ENCODE data around the gene ZNF827.

Gene ZNF827

DNA sequence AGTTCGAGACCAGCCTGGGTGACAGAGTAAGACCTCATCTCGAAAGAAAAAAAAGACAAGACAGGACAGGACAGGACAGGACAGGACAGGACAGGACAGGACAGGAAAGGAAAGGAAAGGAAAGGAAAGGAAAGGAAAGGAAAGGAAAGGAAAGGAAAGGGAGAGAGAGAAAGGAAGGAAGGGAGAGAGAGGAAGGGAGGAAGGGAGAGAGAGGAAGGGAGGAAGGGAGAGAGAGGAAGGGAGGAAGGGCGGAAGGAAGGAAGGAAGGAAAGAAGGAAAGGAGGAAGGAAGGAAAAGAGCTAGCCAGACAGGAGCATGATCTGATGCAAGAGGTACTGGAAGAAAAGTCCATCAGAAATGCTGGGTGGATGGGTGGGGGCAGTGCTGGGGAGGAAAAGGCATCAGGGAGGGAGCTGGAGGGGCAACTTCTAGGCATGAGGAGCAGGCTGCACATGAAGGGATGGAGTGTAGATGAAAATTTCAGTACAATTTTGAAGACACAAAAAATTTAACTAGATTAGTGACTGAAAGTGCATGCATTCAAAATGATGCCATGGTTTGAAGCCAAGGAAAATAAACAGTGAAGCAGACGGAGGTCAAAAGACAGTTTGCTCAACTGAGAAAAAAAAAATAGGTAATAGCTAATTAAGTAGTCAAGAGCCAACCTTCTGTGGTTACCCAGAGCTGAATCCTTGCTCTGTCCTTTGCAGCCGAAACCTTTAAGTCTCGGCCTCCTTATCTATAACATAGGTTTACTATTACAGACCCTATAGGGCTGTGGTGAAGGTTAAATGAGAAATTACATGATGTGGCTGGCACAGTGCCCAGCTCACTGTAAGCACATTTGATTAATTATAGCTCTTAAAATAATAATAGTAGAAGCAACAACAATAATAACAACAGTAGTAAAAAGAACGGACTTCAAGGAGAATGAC, 59.9 kb downstream of the ZNF827 start:
- peaks cover 41% of the 10 kb centered on the region for H3K36me3 ChIP-seq (ENCODE audit: insufficient read depth, low read length)

DNA sequence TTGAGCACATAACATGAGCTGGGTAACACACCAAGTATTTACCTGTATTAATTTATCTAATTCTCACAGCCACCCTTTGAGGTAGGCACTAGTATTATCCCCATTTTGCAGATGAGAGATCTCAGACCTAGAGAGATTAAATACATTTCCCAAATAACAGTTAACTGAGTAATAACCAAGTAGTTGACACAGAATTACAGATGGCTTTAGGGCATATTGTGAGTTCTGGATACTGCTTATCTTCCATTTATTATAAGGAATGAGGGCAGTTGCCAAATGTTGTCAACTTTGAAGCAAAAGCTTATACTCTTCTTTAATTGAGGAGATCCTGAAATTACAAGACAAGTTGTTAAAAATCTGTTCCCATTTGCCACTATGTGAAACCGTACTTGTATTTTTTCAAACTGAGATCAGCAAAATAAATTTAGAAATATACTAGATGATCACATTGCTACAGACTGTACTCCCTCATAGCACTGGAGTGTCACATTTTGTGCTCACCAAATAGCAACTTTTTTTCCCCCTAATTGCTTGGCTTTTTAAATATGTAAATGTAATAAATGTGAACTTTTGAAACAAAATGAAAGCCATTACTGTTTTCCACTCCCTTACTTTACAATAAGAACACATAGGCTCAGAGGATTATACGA, 62.0 kb downstream of the ZNF827 start:
- Histone ChIP-seq H4K20me1 (ENCODE audit: insufficient read depth, low read length, poor library complexity, severe bottlenecking) (no peaks in the 10 kb centered on the region), H3K79me2 (ENCODE audit: insufficient read depth, low read length) (peaks cover 46% of the 10 kb centered on the region), H3K4me3 (ENCODE audit: low read length, poor library complexity, severe bottlenecking) (no peak overlapping the region), H2AFZ (ENCODE audit: low read length) (no peak overlapping the region), H3K9ac (ENCODE audit: low read depth, low read length, poor library complexity, severe bottlenecking) (no peak overlapping the region), H3K27me3 (ENCODE audit: insufficient read depth, low read length, poor library complexity, severe bottlenecking) (no peaks in the 10 kb centered on the region), H3K4me2 (ENCODE audit: low read depth, low read length, poor library complexity, severe bottlenecking) (no peak overlapping the region), H3K9me2 (replicated peaks; ENCODE audit: low read depth, low read length) (no peaks in the 10 kb centered on the region), H3K36me3 (ENCODE audit: insufficient read depth, low read length) (peaks cover 40% of the 10 kb centered on the region), H3K4me1 (ENCODE audit: insufficient read depth, low read length, poor library complexity, severe bottlenecking) (peaks cover 45% of the 10 kb centered on the region), H3F3A (ENCODE audit: low read depth) (no peaks in the 10 kb centered on the region), H3K9me3 (ENCODE audit: insufficient read depth, low read depth, low read length) (no peaks in the 10 kb centered on the region)
- TF ChIP-seq, protein P1, sequence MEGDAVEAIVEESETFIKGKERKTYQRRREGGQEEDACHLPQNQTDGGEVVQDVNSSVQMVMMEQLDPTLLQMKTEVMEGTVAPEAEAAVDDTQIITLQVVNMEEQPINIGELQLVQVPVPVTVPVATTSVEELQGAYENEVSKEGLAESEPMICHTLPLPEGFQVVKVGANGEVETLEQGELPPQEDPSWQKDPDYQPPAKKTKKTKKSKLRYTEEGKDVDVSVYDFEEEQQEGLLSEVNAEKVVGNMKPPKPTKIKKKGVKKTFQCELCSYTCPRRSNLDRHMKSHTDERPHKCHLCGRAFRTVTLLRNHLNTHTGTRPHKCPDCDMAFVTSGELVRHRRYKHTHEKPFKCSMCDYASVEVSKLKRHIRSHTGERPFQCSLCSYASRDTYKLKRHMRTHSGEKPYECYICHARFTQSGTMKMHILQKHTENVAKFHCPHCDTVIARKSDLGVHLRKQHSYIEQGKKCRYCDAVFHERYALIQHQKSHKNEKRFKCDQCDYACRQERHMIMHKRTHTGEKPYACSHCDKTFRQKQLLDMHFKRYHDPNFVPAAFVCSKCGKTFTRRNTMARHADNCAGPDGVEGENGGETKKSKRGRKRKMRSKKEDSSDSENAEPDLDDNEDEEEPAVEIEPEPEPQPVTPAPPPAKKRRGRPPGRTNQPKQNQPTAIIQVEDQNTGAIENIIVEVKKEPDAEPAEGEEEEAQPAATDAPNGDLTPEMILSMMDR (conservative IDR thresholded peaks at IDR 0.05; ENCODE audit: low read length): no peak
- TF ChIP-seq EZH2phosphoT487 (IDR thresholded peaks at IDR 0.05; ENCODE audit: borderline replicate concordance): no peak

More for the DNA sequence above, 59.9 kb downstream of the ZNF827 start:
- no peaks in the 10 kb centered on the region for H3K9me3 ChIP-seq (ENCODE audit: insufficient read depth, low read depth, low read length)
- TF ChIP-seq, protein P1 (conservative IDR thresholded peaks at IDR 0.05; ENCODE audit: low read length): no peak
- TF ChIP-seq EZH2phosphoT487 (IDR thresholded peaks at IDR 0.05; ENCODE audit: borderline replicate concordance): no peak
- peaks cover 13% of the 10 kb centered on the region for H3F3A ChIP-seq (ENCODE audit: low read depth)
- no peaks in the 10 kb centered on the region for H3K27me3 ChIP-seq (ENCODE audit: insufficient read depth, low read length, poor library complexity, severe bottlenecking)
- H3K9me2 ChIP-seq (replicated peaks; ENCODE audit: low read depth, low read length): no peaks in the 10 kb centered on the region
- H3K9ac ChIP-seq (ENCODE audit: low read depth, low read length, poor library complexity, severe bottlenecking): peak overlapping the region; percentile 10
- H3K4me1 ChIP-seq (ENCODE audit: insufficient read depth, low read length, poor library complexity, severe bottlenecking): peaks cover 62% of the 10 kb centered on the region
- H3K4me2 ChIP-seq (ENCODE audit: low read depth, low read length, poor library complexity, severe bottlenecking): peak overlapping the region; percentile 8
- no peak overlapping the region for H2AFZ ChIP-seq (ENCODE audit: low read length)
- no peak overlapping the region for H3K4me3 ChIP-seq (ENCODE audit: low read length, poor library complexity, severe bottlenecking)
- H4K20me1 ChIP-seq (ENCODE audit: insufficient read depth, low read length, poor library complexity, severe bottlenecking): no peaks in the 10 kb centered on the region
- peaks cover 48% of the 10 kb centered on the region for H3K79me2 ChIP-seq (ENCODE audit: insufficient read depth, low read length)

DNA sequence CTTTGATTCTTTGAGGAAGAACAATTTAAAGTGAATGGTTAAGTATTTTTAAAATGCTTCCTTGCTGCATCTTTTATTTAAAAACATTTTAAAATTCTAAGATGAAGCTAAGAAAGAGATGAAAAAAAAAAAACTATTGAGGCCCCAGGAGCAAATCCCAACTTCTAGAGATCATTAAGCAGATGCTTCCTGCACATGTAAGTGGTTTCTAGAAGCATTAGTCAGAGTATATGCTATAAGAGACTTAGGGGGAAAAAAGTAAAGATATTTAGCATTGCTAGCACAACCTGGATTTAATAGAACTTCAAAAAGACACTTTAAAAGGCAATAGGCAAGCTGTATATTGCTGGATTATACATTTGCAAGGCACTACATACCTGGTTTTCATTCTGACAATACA, 64.7 kb downstream of the ZNF827 start:
- H2AFZ ChIP-seq (ENCODE audit: low read length): no peak overlapping the region
- H3K4me3 ChIP-seq (ENCODE audit: low read length, poor library complexity, severe bottlenecking): no peak overlapping the region
- TF ChIP-seq, protein P1 (conservative IDR thresholded peaks at IDR 0.05; ENCODE audit: low read length): no peak
- no peak for TF ChIP-seq EZH2phosphoT487 (IDR thresholded peaks at IDR 0.05; ENCODE audit: borderline replicate concordance)
- peaks cover 3% of the 10 kb centered on the region for H4K20me1 ChIP-seq (ENCODE audit: insufficient read depth, low read length, poor library complexity, severe bottlenecking)
- H3K27me3 ChIP-seq (ENCODE audit: insufficient read depth, low read length, poor library complexity, severe bottlenecking): no peaks in the 10 kb centered on the region
- peaks cover 49% of the 10 kb centered on the region for H3K36me3 ChIP-seq (ENCODE audit: insufficient read depth, low read length)
- H3K9me2 ChIP-seq (replicated peaks; ENCODE audit: low read depth, low read length): no peaks in the 10 kb centered on the region
- 0 out of 2 replicates have a peak, but pooled peaks cover 3% of the 10 kb centered on the region for H3F3A ChIP-seq (ENCODE audit: low read depth)
- H3K9ac ChIP-seq (ENCODE audit: low read depth, low read length, poor library complexity, severe bottlenecking): no peak overlapping the region
- H3K4me1 ChIP-seq (ENCODE audit: insufficient read depth, low read length, poor library complexity, severe bottlenecking): peaks cover 30% of the 10 kb centered on the region
- peaks cover 24% of the 10 kb centered on the region for H3K79me2 ChIP-seq (ENCODE audit: insufficient read depth, low read length)
- no peak overlapping the region for H3K4me2 ChIP-seq (ENCODE audit: low read depth, low read length, poor library complexity, severe bottlenecking)
- H3K9me3 ChIP-seq (ENCODE audit: insufficient read depth, low read depth, low read length): no peaks in the 10 kb centered on the region

Data from Loucy (cell line).